Liver (tissue), 9 donors: ENCODE data around the gene TDRD6. TPM values are rescaled to one million over a fixed set of nuclear protein-coding genes. Genes with fewer than 3 reads are reported as not detected.
A peak's percentile ranks its signal among the peaks of the same experiment; 100 is the strongest.

Source experiments
- DNase-seq: peaks from one replicate; pipeline ENCODE4 v3.0.0-alpha.2; 2017; ENCODE audit warnings: low spot score
- H3K27ac ChIP-seq, 2 donors: one replicate each; pipeline ENCODE4 v1.7.0; 2013; ENCODE audit warnings: inconsistent platforms in 2 of 2, low read length in 2 of 2, control low read depth in 1 of 2, low read depth in 1 of 2, mild to moderate bottlenecking in 1 of 2
- H3K27me3 ChIP-seq, 4 donors: one replicate each; pipeline versions ENCODE4 v1.6.1 to v1.7.0; 2013; ENCODE audit warnings: low read length in 3 of 4, inconsistent platforms in 1 of 4, mild to moderate bottlenecking in 1 of 4, moderate library complexity in 1 of 4; ENCODE audit not compliant: control insufficient read depth in 4 of 4, insufficient read depth in 4 of 4
- H3K36me3 ChIP-seq, 4 donors: one replicate each; pipeline versions ENCODE4 v1.6.1 to v1.7.0; 2013; ENCODE audit warnings: low read length in 3 of 4, mild to moderate bottlenecking in 3 of 4, low read depth in 1 of 4, moderate library complexity in 1 of 4; ENCODE audit not compliant: control insufficient read depth in 4 of 4, insufficient read depth in 3 of 4
- H3K4me1 ChIP-seq, 4 donors: one replicate each; pipeline versions ENCODE4 v1.6.1 to v1.7.0; 2013; ENCODE audit warnings: low read length in 3 of 4, mild to moderate bottlenecking in 3 of 4, moderate library complexity in 1 of 4; ENCODE audit not compliant: control insufficient read depth in 4 of 4, insufficient read depth in 4 of 4
- H3K4me3 ChIP-seq, 3 donors: one replicate each; pipeline versions ENCODE4 v1.6.1 to v1.7.0; 2013; ENCODE audit warnings: low read length in 3 of 3, control low read depth in 1 of 3, low read depth in 1 of 3, mild to moderate bottlenecking in 1 of 3
- H3K9ac ChIP-seq, 2 donors: one replicate each; pipeline ENCODE4 v1.7.0; 2013; ENCODE audit warnings: low read length in 2 of 2, mild to moderate bottlenecking in 2 of 2, moderate library complexity in 2 of 2, control low read depth in 1 of 2, low read depth in 1 of 2
- H3K9me3 ChIP-seq, 4 donors: one replicate each; pipeline versions ENCODE4 v1.6.1 to v1.7.0; 2013; ENCODE audit warnings: low read length in 3 of 4; ENCODE audit not compliant: control insufficient read depth in 4 of 4
- ATF3 ChIP-seq: IDR thresholded peaks from 2 replicates; pipeline ENCODE4 v1.6.1; 2016; ENCODE audit warnings: antibody characterized with exemption
- CTCF ChIP-seq: fragments of 150-350 bp; IDR thresholded peaks from 2 replicates; pipeline ENCODE4 v1.5.1; 2017; ENCODE audit warnings: improper control_type of control experiment, low read depth, low read length; ENCODE audit not compliant: missing input control
- EGR1 ChIP-seq, 2 donors: IDR thresholded peaks; 2 replicates each; pipeline ENCODE4 v1.6.1; 2016 to 2018; ENCODE audit warnings: antibody characterized with exemption in 2 of 2, low read depth in 2 of 2
- FOXA1 ChIP-seq: IDR thresholded peaks from 2 replicates; pipeline ENCODE4 v1.6.1; 2016; ENCODE audit warnings: antibody characterized with exemption
- FOXA2 ChIP-seq: IDR thresholded peaks from 2 replicates; pipeline ENCODE4 v1.6.1; 2016; ENCODE audit warnings: antibody characterized with exemption
- GABPA ChIP-seq, 2 donors: IDR thresholded peaks in 1 of 2; conservative IDR thresholded peaks in 1 of 2; 2 replicates each; pipeline ENCODE4 v1.6.1; 2016; ENCODE audit warnings: antibody characterized with exemption in 2 of 2, mild to moderate bottlenecking in 1 of 2, moderate library complexity in 1 of 2
- HNF4A ChIP-seq, 2 donors: conservative IDR thresholded peaks; 2 replicates each; pipeline ENCODE4 v1.6.1; 2016; ENCODE audit warnings: antibody characterized with exemption in 2 of 2, mild to moderate bottlenecking in 2 of 2
- HNF4G ChIP-seq: IDR thresholded peaks from 2 replicates; pipeline ENCODE4 v1.6.1; 2016; ENCODE audit warnings: antibody characterized with exemption
- JUND ChIP-seq, 2 donors: IDR thresholded peaks; 2 replicates each; pipeline ENCODE4 v1.6.1; 2016; ENCODE audit warnings: antibody characterized with exemption in 2 of 2
- NR2F2 ChIP-seq: IDR thresholded peaks from 2 replicates; pipeline ENCODE4 v1.6.1; 2016; ENCODE audit warnings: antibody characterized with exemption
- RAD21 ChIP-seq, 2 donors: IDR thresholded peaks; 2 replicates each; pipeline ENCODE4 v1.6.1; 2016; ENCODE audit warnings: antibody characterized with exemption in 2 of 2, mild to moderate bottlenecking in 2 of 2
- REST ChIP-seq: IDR thresholded peaks from 2 replicates; pipeline ENCODE4 v1.6.1; 2016; ENCODE audit warnings: antibody characterized with exemption, mild to moderate bottlenecking
- RXRA ChIP-seq, 2 donors: IDR thresholded peaks; 2 replicates each; pipeline ENCODE4 v1.6.1; 2017 to 2018; ENCODE audit warnings: antibody characterized with exemption in 2 of 2, mild to moderate bottlenecking in 1 of 2
- SP1 ChIP-seq: IDR thresholded peaks from 2 replicates; pipeline ENCODE4 v1.6.1; 2018; ENCODE audit warnings: antibody characterized with exemption, mild to moderate bottlenecking
- TAF1 ChIP-seq: conservative IDR thresholded peaks from 2 replicates; pipeline ENCODE4 v1.6.1; 2016; ENCODE audit warnings: antibody characterized with exemption, mild to moderate bottlenecking
- YY1 ChIP-seq: IDR thresholded peaks from 2 replicates; pipeline ENCODE4 v1.6.1; 2016; ENCODE audit warnings: antibody characterized with exemption, mild to moderate bottlenecking
- WGBS: extraction: QIAGEN DNeasy Blood & Tissue Kit; methylation state at CpG from one replicate; pipeline ENCODE4 v1.1.7; 2013; 5-methylcytosine and 5-hydroxymethylcytosine counted together
- polyA plus RNA-seq, 2 donors: library from polyadenylated mRNA; stranded (reverse) in 1 of 2; unstranded in 1 of 2; fragments of 200-250 nt in 1 of 2; fragments of >200 nt in 1 of 2; fragmentation: Nextera tagmentation in 1 of 2; extraction: Ambion mirVana in 1 of 2; gene quantifications; one replicate each; pipeline versions ENCODE4 v1.2.1 to v1.2.3, GENCODE V29; 2013 to 2015
- total RNA-seq, 2 donors: library from RNA; depleted of rRNA; stranded (reverse); fragments of >200 nt; gene quantifications; one replicate each; pipeline ENCODE4 v1.2.3, GENCODE V29; 2014
- TF ChIP-seq, protein P1 (sequence below): IDR thresholded peaks from 2 replicates; pipeline ENCODE4 v1.6.1; 2016; ENCODE audit warnings: antibody characterized with exemption
- TF ChIP-seq, protein P2 (sequence below): IDR thresholded peaks from 2 replicates; pipeline ENCODE4 v1.6.1; 2016; ENCODE audit warnings: antibody characterized with exemption
- donor health status: healthy.
- donor health status: healthy.
- donor health status: healthy.
- donor health status: healthy.
- donor health status: healthy.

TDRD6 gene
- total and polyA plus RNA-seq, 4 donors = 0.07 to 2.0 (median 0.53) TPM

DNA sequence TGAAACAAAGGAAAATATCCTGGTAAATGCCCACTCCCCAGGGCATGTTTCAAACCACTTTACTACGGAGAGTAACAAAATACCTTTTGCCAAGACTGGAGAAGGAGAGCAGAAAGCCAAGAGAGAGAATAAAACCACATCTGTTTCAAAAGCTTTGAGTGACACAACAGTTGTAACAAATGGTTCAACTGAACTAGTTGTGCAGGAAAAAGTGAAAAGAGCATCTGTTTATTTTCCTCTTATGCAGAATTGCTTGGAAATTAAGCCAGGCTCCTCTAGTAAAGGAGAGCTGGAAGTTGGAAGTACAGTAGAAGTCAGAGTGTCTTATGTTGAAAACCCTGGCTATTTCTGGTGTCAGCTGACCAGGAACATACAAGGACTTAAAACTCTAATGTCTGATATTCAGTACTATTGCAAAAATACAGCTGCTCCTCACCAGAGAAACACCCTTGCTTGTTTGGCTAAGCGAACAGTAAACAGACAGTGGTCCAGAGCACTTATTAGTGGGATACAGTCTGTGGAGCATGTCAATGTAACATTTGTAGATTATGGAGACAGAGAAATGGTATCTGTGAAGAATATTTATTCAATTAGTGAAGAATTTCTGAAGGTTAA lies 2.6 kb downstream of the TDRD6 start (continued):
- TF ChIP-seq FOXA1 (no peak), ATF3 (no peak)
- TF ChIP-seq, protein P1, sequence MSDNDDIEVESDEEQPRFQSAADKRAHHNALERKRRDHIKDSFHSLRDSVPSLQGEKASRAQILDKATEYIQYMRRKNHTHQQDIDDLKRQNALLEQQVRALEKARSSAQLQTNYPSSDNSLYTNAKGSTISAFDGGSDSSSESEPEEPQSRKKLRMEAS = no peak

DNA sequence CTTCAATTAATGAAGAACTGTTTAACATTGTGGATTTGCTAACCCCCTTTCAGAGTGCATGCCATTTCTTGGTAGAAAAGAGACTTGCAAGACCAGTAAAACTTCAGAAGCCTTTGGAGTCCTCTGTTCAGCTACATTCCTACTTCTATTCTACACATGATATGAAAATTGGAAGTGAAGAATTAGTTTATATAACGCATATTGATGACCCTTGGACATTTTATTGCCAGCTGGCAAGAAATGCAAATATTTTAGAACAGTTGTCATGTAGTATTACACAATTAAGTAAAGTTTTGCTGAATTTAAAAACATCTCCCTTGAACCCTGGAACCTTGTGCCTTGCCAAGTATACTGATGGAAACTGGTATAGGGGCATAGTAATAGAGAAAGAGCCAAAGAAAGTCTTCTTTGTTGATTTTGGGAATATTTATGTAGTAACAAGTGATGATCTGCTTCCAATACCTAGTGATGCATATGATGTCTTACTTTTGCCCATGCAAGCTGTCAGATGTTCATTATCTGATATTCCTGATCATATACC lies 3.3 kb downstream of the TDRD6 start:
- Histone ChIP-seq H3K9ac (no peak overlapping the region), H3K9me3 (peaks cover 0 to 4% (median 0%) of the 10 kb centered on the region in 4 donors), H3K36me3 (no peaks in the 10 kb centered on the region), H3K27ac (no peak overlapping the region), H3K27me3 (no peaks in the 10 kb centered on the region), H3K4me1 (peaks cover 0 to 6% (median 0%) of the 10 kb centered on the region in 4 donors), H3K4me3 (no peak overlapping the region)
- no peak for DNase-seq
- TF ChIP-seq JUND (IDR thresholded peaks at IDR 0.05) (peak in 1 of 2 donors; percentile 16), RAD21 (IDR thresholded peaks at IDR 0.05) (no peak), HNF4A (conservative IDR thresholded peaks at IDR 0.05) (peak in 1 of 2 donors; percentile 39)
- 17% methylated on average over 1 of the region's 1 CpG for WGBS

DNA sequence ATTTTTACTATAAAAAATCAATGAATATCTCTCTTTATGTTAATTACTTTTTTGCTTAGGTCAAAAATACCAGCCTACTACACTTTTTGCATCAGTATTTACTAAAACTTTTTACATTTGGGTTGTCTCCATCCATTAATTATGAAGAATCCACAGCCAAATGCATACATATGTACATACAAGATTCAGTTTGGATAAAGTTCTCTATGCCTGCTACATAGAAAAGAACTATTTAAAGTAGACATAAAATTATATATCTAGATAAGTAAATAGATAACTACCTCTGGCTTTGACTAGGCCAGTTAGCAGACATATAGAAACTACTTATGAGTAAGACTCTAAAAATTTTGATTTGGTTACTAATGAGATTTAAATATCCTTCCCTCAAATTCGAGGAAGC lies 12.3 kb downstream of the TDRD6 start:
- H3K9ac ChIP-seq = no peak overlapping the region
- no peak overlapping the region for H3K4me3 ChIP-seq
- H3K27ac ChIP-seq = no peak overlapping the region
- TF ChIP-seq CTCF = no peak
- no peak for TF ChIP-seq REST
- TF ChIP-seq EGR1 (IDR thresholded peaks at IDR 0.05; ENCODE audit: low read depth in 2 of 2) = no peak
- TF ChIP-seq, protein P1 = no peak
- no peak for TF ChIP-seq JUND (IDR thresholded peaks at IDR 0.05)
- TF ChIP-seq FOXA1 = no peak
- TF ChIP-seq SP1 = no peak
- no peak for TF ChIP-seq YY1
- no peak for TF ChIP-seq HNF4A (conservative IDR thresholded peaks at IDR 0.05)
- no peak for TF ChIP-seq FOXA2
- no peak for TF ChIP-seq NR2F2
- no peak for TF ChIP-seq GABPA (IDR thresholded peaks at IDR 0.05 in 1 of 2, conservative IDR thresholded peaks at IDR 0.05 in 1 of 2)
- no peak for TF ChIP-seq TAF1
- TF ChIP-seq, protein P2, sequence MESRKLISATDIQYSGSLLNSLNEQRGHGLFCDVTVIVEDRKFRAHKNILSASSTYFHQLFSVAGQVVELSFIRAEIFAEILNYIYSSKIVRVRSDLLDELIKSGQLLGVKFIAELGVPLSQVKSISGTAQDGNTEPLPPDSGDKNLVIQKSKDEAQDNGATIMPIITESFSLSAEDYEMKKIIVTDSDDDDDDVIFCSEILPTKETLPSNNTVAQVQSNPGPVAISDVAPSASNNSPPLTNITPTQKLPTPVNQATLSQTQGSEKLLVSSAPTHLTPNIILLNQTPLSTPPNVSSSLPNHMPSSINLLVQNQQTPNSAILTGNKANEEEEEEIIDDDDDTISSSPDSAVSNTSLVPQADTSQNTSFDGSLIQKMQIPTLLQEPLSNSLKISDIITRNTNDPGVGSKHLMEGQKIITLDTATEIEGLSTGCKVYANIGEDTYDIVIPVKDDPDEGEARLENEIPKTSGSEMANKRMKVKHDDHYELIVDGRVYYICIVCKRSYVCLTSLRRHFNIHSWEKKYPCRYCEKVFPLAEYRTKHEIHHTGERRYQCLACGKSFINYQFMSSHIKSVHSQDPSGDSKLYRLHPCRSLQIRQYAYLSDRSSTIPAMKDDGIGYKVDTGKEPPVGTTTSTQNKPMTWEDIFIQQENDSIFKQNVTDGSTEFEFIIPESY = no peak
- no peak for TF ChIP-seq RAD21 (IDR thresholded peaks at IDR 0.05)
- TF ChIP-seq RXRA (IDR thresholded peaks at IDR 0.05) = no peak
- no peak for TF ChIP-seq HNF4G
- TF ChIP-seq ATF3 = no peak
- 88% methylated on average over 1 of the region's 1 CpG for WGBS
- no peak for DNase-seq
- H3K36me3 ChIP-seq = peaks cover 0 to 2% (median 0%) of the 10 kb centered on the region in 4 donors
- H3K9me3 ChIP-seq = no peaks in the 10 kb centered on the region
- H3K4me1 ChIP-seq = no peaks in the 10 kb centered on the region
- no peaks in the 10 kb centered on the region for H3K27me3 ChIP-seq
